Measurements from ENCODE around the gene GLIPR1L2.
"Not testable (repeated sequence)": the region's sequence is repeated elsewhere in the genome, so short reads cannot be mapped to it uniquely, and the experiment has no call there.

Gene GLIPR1L2

GRCh38 chr12:75390899-75391538 is at the start of gene GLIPR1L2:
TSS of gene GLIPR1L2 (plus strand) at chr12:75391089. CDS start at chr12:75391117, 28 bp downstream.
- H3K4me3 ChIP-seq (ENCODE audit: low read depth, low read length): peak within 1 kb of the TSS; percentile 85
- H2AFZ ChIP-seq (ENCODE audit: low read length, unreplicated experiment): peak within 1 kb of the TSS; percentile 92
- peaks cover 6% of the 10 kb centered on the region; the same call in 1 of the 2 replicates for H3K36me3 ChIP-seq (ENCODE audit: insufficient read depth, low read length)
- H3K4me1 ChIP-seq (ENCODE audit: control insufficient read depth, insufficient read depth, low read length, unreplicated experiment): peaks cover 25% of the 10 kb centered on the region
- H3K27ac ChIP-seq (ENCODE audit: low read depth, low read length): peak within 1 kb of the TSS; percentile 88
- no peaks in the 10 kb centered on the region for H3K27me3 ChIP-seq (ENCODE audit: insufficient read depth, low read length)
- H3K79me2 ChIP-seq (ENCODE audit: control insufficient read depth, insufficient read depth, low read length, unreplicated experiment): peaks cover 7% of the 10 kb centered on the region

GRCh38 chr12:75341873-75342272 is 49.0 kb upstream of the GLIPR1L2 start:
- Histone ChIP-seq H3K4me3 (ENCODE audit: low read depth, low read length) (no peak overlapping the region), H3K27ac (ENCODE audit: low read depth, low read length) (no peak overlapping the region), H3K4me1 (ENCODE audit: control insufficient read depth, insufficient read depth, low read length, unreplicated experiment) (peaks cover 4% of the 10 kb centered on the region), H2AFZ (ENCODE audit: low read length, unreplicated experiment) (no peak overlapping the region), H3K36me3 (ENCODE audit: insufficient read depth, low read length) (no peaks in the 10 kb centered on the region), H3K27me3 (ENCODE audit: insufficient read depth, low read length) (no peaks in the 10 kb centered on the region), H3K79me2 (ENCODE audit: control insufficient read depth, insufficient read depth, low read length, unreplicated experiment) (no peaks in the 10 kb centered on the region)

- H3K36me3 ChIP-seq (ENCODE audit: insufficient read depth, low read length): no peaks in the 10 kb centered on the region
- H3K4me3 ChIP-seq (ENCODE audit: low read depth, low read length): no peak overlapping the region
- no peaks in the 10 kb centered on the region for H3K79me2 ChIP-seq (ENCODE audit: control insufficient read depth, insufficient read depth, low read length, unreplicated experiment)
- no peaks in the 10 kb centered on the region for H3K27me3 ChIP-seq (ENCODE audit: insufficient read depth, low read length)
- H2AFZ ChIP-seq (ENCODE audit: low read length, unreplicated experiment): no peak overlapping the region
- no peak overlapping the region for H3K27ac ChIP-seq (ENCODE audit: low read depth, low read length)
- peaks cover 4% of the 10 kb centered on the region for H3K4me1 ChIP-seq (ENCODE audit: control insufficient read depth, insufficient read depth, low read length, unreplicated experiment)
Observed at GRCh38 chr12:75345531-75345930, 45.4 kb upstream of the GLIPR1L2 start.

GRCh38 chr12:75346215-75346614 is 44.7 kb upstream of the GLIPR1L2 start:
- H2AFZ ChIP-seq (ENCODE audit: low read length, unreplicated experiment); H3K79me2 ChIP-seq (ENCODE audit: control insufficient read depth, insufficient read depth, low read length, unreplicated experiment); H3K36me3 ChIP-seq (ENCODE audit: insufficient read depth, low read length); H3K4me1 ChIP-seq (ENCODE audit: control insufficient read depth, insufficient read depth, low read length, unreplicated experiment); H3K4me3 ChIP-seq (ENCODE audit: low read depth, low read length); H3K27ac ChIP-seq (ENCODE audit: low read depth, low read length); H3K27me3 ChIP-seq (ENCODE audit: insufficient read depth, low read length): not testable (repeated sequence)

GRCh38 chr12:75349946-75350345 is 40.9 kb upstream of the GLIPR1L2 start:
- H3K79me2 ChIP-seq (ENCODE audit: control insufficient read depth, insufficient read depth, low read length, unreplicated experiment): no peaks in the 10 kb centered on the region
- no peak overlapping the region for H3K4me3 ChIP-seq (ENCODE audit: low read depth, low read length)
- H3K36me3 ChIP-seq (ENCODE audit: insufficient read depth, low read length): no peaks in the 10 kb centered on the region
- H3K27ac ChIP-seq (ENCODE audit: low read depth, low read length): no peak overlapping the region
- no peak overlapping the region for H2AFZ ChIP-seq (ENCODE audit: low read length, unreplicated experiment)
- no peaks in the 10 kb centered on the region for H3K27me3 ChIP-seq (ENCODE audit: insufficient read depth, low read length)
- H3K4me1 ChIP-seq (ENCODE audit: control insufficient read depth, insufficient read depth, low read length, unreplicated experiment): no peaks in the 10 kb centered on the region

GRCh38 chr12:75350413-75350812 is 40.5 kb upstream of the GLIPR1L2 start:
- no peaks in the 10 kb centered on the region for H3K27me3 ChIP-seq (ENCODE audit: insufficient read depth, low read length)
- H3K4me3 ChIP-seq (ENCODE audit: low read depth, low read length): no peak overlapping the region
- no peaks in the 10 kb centered on the region for H3K79me2 ChIP-seq (ENCODE audit: control insufficient read depth, insufficient read depth, low read length, unreplicated experiment)
- no peak overlapping the region for H2AFZ ChIP-seq (ENCODE audit: low read length, unreplicated experiment)
- no peaks in the 10 kb centered on the region; the same call in 1 of the 2 replicates for H3K36me3 ChIP-seq (ENCODE audit: insufficient read depth, low read length)
- H3K4me1 ChIP-seq (ENCODE audit: control insufficient read depth, insufficient read depth, low read length, unreplicated experiment): no peaks in the 10 kb centered on the region
- no peak overlapping the region for H3K27ac ChIP-seq (ENCODE audit: low read depth, low read length)

- Histone ChIP-seq H2AFZ (ENCODE audit: low read length, unreplicated experiment) (no peak overlapping the region), H3K27me3 (ENCODE audit: insufficient read depth, low read length) (no peaks in the 10 kb centered on the region), H3K4me1 (ENCODE audit: control insufficient read depth, insufficient read depth, low read length, unreplicated experiment) (no peaks in the 10 kb centered on the region), H3K79me2 (ENCODE audit: control insufficient read depth, insufficient read depth, low read length, unreplicated experiment) (no peaks in the 10 kb centered on the region), H3K4me3 (ENCODE audit: low read depth, low read length) (no peak overlapping the region), H3K27ac (ENCODE audit: low read depth, low read length) (no peak overlapping the region), H3K36me3 (ENCODE audit: insufficient read depth, low read length) (no peaks in the 10 kb centered on the region; the same call in 1 of the 2 replicates)
Observed at GRCh38 chr12:75354011-75354410, 36.9 kb upstream of the GLIPR1L2 start.

GRCh38 chr12:75360920-75361319 is 30.0 kb upstream of the GLIPR1L2 start:
- no peak overlapping the region for H2AFZ ChIP-seq (ENCODE audit: low read length, unreplicated experiment)
- H3K27ac ChIP-seq (ENCODE audit: low read depth, low read length): no peak overlapping the region
- no peaks in the 10 kb centered on the region for H3K36me3 ChIP-seq (ENCODE audit: insufficient read depth, low read length)
- no peak overlapping the region for H3K4me3 ChIP-seq (ENCODE audit: low read depth, low read length)
- no peaks in the 10 kb centered on the region for H3K79me2 ChIP-seq (ENCODE audit: control insufficient read depth, insufficient read depth, low read length, unreplicated experiment)
- H3K4me1 ChIP-seq (ENCODE audit: control insufficient read depth, insufficient read depth, low read length, unreplicated experiment): peaks cover 7% of the 10 kb centered on the region
- H3K27me3 ChIP-seq (ENCODE audit: insufficient read depth, low read length): no peaks in the 10 kb centered on the region

- no peak overlapping the region for H3K4me3 ChIP-seq (ENCODE audit: low read depth, low read length)
- no peak overlapping the region for H2AFZ ChIP-seq (ENCODE audit: low read length, unreplicated experiment)
- H3K4me1 ChIP-seq (ENCODE audit: control insufficient read depth, insufficient read depth, low read length, unreplicated experiment): peaks cover 12% of the 10 kb centered on the region
- H3K36me3 ChIP-seq (ENCODE audit: insufficient read depth, low read length): no peaks in the 10 kb centered on the region
- H3K27me3 ChIP-seq (ENCODE audit: insufficient read depth, low read length): no peaks in the 10 kb centered on the region
- H3K27ac ChIP-seq (ENCODE audit: low read depth, low read length): no peak overlapping the region
- H3K79me2 ChIP-seq (ENCODE audit: control insufficient read depth, insufficient read depth, low read length, unreplicated experiment): no peaks in the 10 kb centered on the region
Observed at GRCh38 chr12:75361408-75361807, 29.5 kb upstream of the GLIPR1L2 start.

GRCh38 chr12:75364919-75365318 is 26.0 kb upstream of the GLIPR1L2 start:
- Histone ChIP-seq H3K36me3 (ENCODE audit: insufficient read depth, low read length) (no peaks in the 10 kb centered on the region), H2AFZ (ENCODE audit: low read length, unreplicated experiment) (no peak overlapping the region), H3K79me2 (ENCODE audit: control insufficient read depth, insufficient read depth, low read length, unreplicated experiment) (no peaks in the 10 kb centered on the region), H3K4me1 (ENCODE audit: control insufficient read depth, insufficient read depth, low read length, unreplicated experiment) (peaks cover 20% of the 10 kb centered on the region), H3K27me3 (ENCODE audit: insufficient read depth, low read length) (no peaks in the 10 kb centered on the region), H3K27ac (ENCODE audit: low read depth, low read length) (no peak overlapping the region), H3K4me3 (ENCODE audit: low read depth, low read length) (no peak overlapping the region)

- H3K36me3 ChIP-seq (ENCODE audit: insufficient read depth, low read length): no peaks in the 10 kb centered on the region
- H3K79me2 ChIP-seq (ENCODE audit: control insufficient read depth, insufficient read depth, low read length, unreplicated experiment): no peaks in the 10 kb centered on the region
- no peaks in the 10 kb centered on the region for H3K27me3 ChIP-seq (ENCODE audit: insufficient read depth, low read length)
- peak overlapping the region; percentile 40 for H2AFZ ChIP-seq (ENCODE audit: low read length, unreplicated experiment)
- H3K4me3 ChIP-seq (ENCODE audit: low read depth, low read length): peak overlapping the region; percentile 17; the same call in 1 of the 2 replicates
- H3K27ac ChIP-seq (ENCODE audit: low read depth, low read length): peak overlapping the region; percentile 43
- H3K4me1 ChIP-seq (ENCODE audit: control insufficient read depth, insufficient read depth, low read length, unreplicated experiment): peaks cover 20% of the 10 kb centered on the region
Observed at GRCh38 chr12:75366629-75367028, 24.3 kb upstream of the GLIPR1L2 start.

Measured in ACC112 (cell line).